Measurements from ENCODE around the gene HUS1. TPM values are rescaled to one million over a fixed set of nuclear protein-coding genes. Genes with fewer than 3 reads are reported as not detected.

Gene HUS1
- total and polyA plus RNA-seq, 12 donors: 8.3 to 45.1 (median 31.2) TPM

- Histone ChIP-seq H3K27me3 (no peaks in the 10 kb centered on the region), H3K27ac (no peak overlapping the region), H3K9me3 (replicated peaks in 1 of 3) (no peaks in the 10 kb centered on the region), H3K4me1 (replicated peaks in 1 of 2) (no peaks in the 10 kb centered on the region), H3K36me3 (replicated peaks in 1 of 2) (no peaks in the 10 kb centered on the region), H3K4me3 (no peak overlapping the region)
- 88 to 94% (median 91%) methylated on average over 4 of the region's 4 CpGs for WGBS, 4 donors
- intact Hi-C loops (cut with DNase I): no loop called here
- TF ChIP-seq CTCF (IDR thresholded peaks at IDR 0.05) (no peak), POLR2A (IDR thresholded peaks at IDR 0.05) (no peak)
- no peak for DNase-seq
Observed at GRCh38 chr7:48017674-48018073, 38.3 kb upstream of the HUS1 start.

- Histone ChIP-seq H3K27ac (no peak overlapping the region), H3K4me3 (no peak overlapping the region), H3K9me3 (replicated peaks in 1 of 3) (no peaks in the 10 kb centered on the region), H3K36me3 (replicated peaks in 1 of 2) (no peaks in the 10 kb centered on the region), H3K27me3 (no peaks in the 10 kb centered on the region), H3K4me1 (replicated peaks in 1 of 2) (no peaks in the 10 kb centered on the region)
- no peak for TF ChIP-seq CTCF (IDR thresholded peaks at IDR 0.05)
- no peak for TF ChIP-seq POLR2A (IDR thresholded peaks at IDR 0.05)
- intact Hi-C loops (cut with DNase I): no loop called here
- DNase-seq: no peak
Observed at GRCh38 chr7:48016641-48017040, 37.2 kb upstream of the HUS1 start.

GRCh38 chr7:48011951-48012350, 32.5 kb upstream of the HUS1 start:
- H3K36me3 ChIP-seq (replicated peaks in 1 of 2): no peaks in the 10 kb centered on the region
- H3K4me1 ChIP-seq (replicated peaks in 1 of 2): no peaks in the 10 kb centered on the region
- intact Hi-C loops (cut with DNase I): no loop called here
- H3K27ac ChIP-seq: no peak overlapping the region
- no peaks in the 10 kb centered on the region for H3K9me3 ChIP-seq (replicated peaks in 1 of 3)
- H3K27me3 ChIP-seq: no peaks in the 10 kb centered on the region
- DNase-seq: no peak
- WGBS, 4 donors: 72 to 77% (median 74%) methylated on average over 3 of the region's 3 CpGs
- TF ChIP-seq CTCF (IDR thresholded peaks at IDR 0.05) (no peak), POLR2A (IDR thresholded peaks at IDR 0.05) (no peak)
- H3K4me3 ChIP-seq: no peak overlapping the region

- TF ChIP-seq CTCF (IDR thresholded peaks at IDR 0.05): no peak
- H3K9me3 ChIP-seq (replicated peaks in 1 of 3): no peaks in the 10 kb centered on the region
- H3K4me1 ChIP-seq (replicated peaks in 1 of 2): no peaks in the 10 kb centered on the region
- no peak overlapping the region for H3K4me3 ChIP-seq
- no peaks in the 10 kb centered on the region for H3K36me3 ChIP-seq (replicated peaks in 1 of 2)
- no peak overlapping the region for H3K27ac ChIP-seq
- intact Hi-C loops (cut with DNase I): no loop called here
- no peak for DNase-seq
- no peaks in the 10 kb centered on the region for H3K27me3 ChIP-seq
- 57 to 70% (median 61%) methylated on average over 2 of the region's 2 CpGs for WGBS, 4 donors
Observed at GRCh38 chr7:48011323-48011722, 31.9 kb upstream of the HUS1 start.

Data from adrenal gland (tissue), 12 donors.